ENCODE results near the gene TOMM7.
"Not testable (repeated sequence)": the region's sequence is repeated elsewhere in the genome, so short reads cannot be mapped to it uniquely, and the experiment has no call there.

Gene TOMM7

GRCh38 chr7:22805227-22805626 is 17.4 kb downstream of the TOMM7 start:
- H3K4me3 ChIP-seq (ENCODE audit: low read depth, low read length) = no peak overlapping the region
- no peak for DNase-seq (ENCODE audit: low read depth, low spot score)
- no peak for TF ChIP-seq CTCF (IDR thresholded peaks at IDR 0.05; ENCODE audit: low read depth, low read length)
- in situ Hi-C loops (cut with HindIII; ENCODE audit: low sequenced_read_pairs) = no loop called here

GRCh38 chr7:22802831-22803230 is 19.8 kb downstream of the TOMM7 start:
- in situ Hi-C loops (cut with HindIII; ENCODE audit: low sequenced_read_pairs); H3K4me3 ChIP-seq (ENCODE audit: low read depth, low read length); DNase-seq (ENCODE audit: low read depth, low spot score): not testable (repeated sequence)

- no peak for DNase-seq (ENCODE audit: low read depth, low spot score)
- in situ Hi-C loops (cut with HindIII; ENCODE audit: low sequenced_read_pairs) = no loop called here
- H3K4me3 ChIP-seq (ENCODE audit: low read depth, low read length) = no peak overlapping the region
- TF ChIP-seq CTCF (IDR thresholded peaks at IDR 0.05; ENCODE audit: low read depth, low read length) = no peak
Observed at GRCh38 chr7:22802426-22802825, 20.2 kb downstream of the TOMM7 start.

GRCh38 chr7:22801912-22802311 is 20.7 kb downstream of the TOMM7 start:
- in situ Hi-C loops (cut with HindIII; ENCODE audit: low sequenced_read_pairs) = no loop called here
- TF ChIP-seq CTCF (IDR thresholded peaks at IDR 0.05; ENCODE audit: low read depth, low read length) = no peak
- H3K4me3 ChIP-seq (ENCODE audit: low read depth, low read length) = no peak overlapping the region
- no peak for DNase-seq (ENCODE audit: low read depth, low spot score)

GRCh38 chr7:22799633-22800032 is 23.0 kb downstream of the TOMM7 start:
- no peak for DNase-seq (ENCODE audit: low read depth, low spot score)
- TF ChIP-seq CTCF (IDR thresholded peaks at IDR 0.05; ENCODE audit: low read depth, low read length) = no peak
- in situ Hi-C loops (cut with HindIII; ENCODE audit: low sequenced_read_pairs) = no loop called here
- no peak overlapping the region for H3K4me3 ChIP-seq (ENCODE audit: low read depth, low read length)

GRCh38 chr7:22793593-22794462 is 28.8 kb downstream of the TOMM7 start:
- TF ChIP-seq CTCF (IDR thresholded peaks at IDR 0.05; ENCODE audit: low read depth, low read length) = no peak
- no peak overlapping the region for H3K4me3 ChIP-seq (ENCODE audit: low read depth, low read length)
- in situ Hi-C loops (cut with HindIII; ENCODE audit: low sequenced_read_pairs) = no loop called here
- no peak for DNase-seq (ENCODE audit: low read depth, low spot score)

All from astrocyte of the spinal cord (primary cell).